Stimulated activated CD8-positive, alpha-beta memory T cell treated with anti-CD3 and anti-CD28 coated beads, Interleukin-4, amount 100 ng/mL, for 48 hours (primary cell): ENCODE data around the gene ALMS1.
"Not testable (repeated sequence)": the region's sequence is repeated elsewhere in the genome, so short reads cannot be mapped to it uniquely, and the experiment has no call there.

Experiments
- DNase-seq: peaks from one replicate; pipeline ENCODE4 v3.0.0-alpha.2; 2020

ALMS1 gene

DNA sequence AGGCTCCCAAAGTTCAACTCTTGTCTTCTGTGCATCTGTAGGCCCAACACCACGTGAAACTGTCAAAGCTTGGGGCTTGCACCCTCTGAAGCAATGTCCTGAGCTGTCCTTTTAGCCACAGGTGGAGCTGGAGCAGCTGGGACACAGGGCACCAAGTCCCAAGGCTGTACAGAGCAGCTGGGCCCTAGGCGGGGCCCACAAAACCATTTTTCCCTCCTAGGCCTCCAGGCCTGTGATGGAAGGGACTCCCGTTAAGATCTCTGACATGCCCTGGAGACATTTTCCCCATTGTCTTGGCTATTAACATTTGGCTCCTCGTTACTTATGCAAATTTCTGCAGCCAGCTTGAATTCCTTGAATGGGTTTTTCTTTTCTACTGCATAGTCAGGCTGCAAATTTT is 145.1 kb downstream of the ALMS1 start:
- DNase-seq: not testable (repeated sequence)

DNA sequence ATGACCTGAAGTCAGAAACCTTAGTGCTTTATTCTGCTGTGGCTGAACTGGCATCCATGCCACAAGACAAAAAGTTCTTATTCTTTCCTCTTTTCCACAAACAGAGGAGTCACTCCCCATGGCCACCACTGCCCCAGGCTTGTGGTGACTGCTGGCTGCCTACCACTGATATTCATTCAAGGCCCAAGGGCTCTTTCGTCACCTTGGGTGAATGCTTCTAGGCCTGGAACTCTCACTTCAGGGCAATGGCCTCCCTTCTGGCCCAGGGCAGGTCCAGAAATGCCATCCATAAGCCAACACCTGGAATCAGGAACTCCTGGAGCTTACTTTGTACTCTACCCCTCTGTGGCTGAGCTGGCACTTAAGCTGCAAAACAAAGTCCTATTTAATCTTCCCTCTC is 146.7 kb downstream of the ALMS1 start:
- DNase-seq: no peak

DNA sequence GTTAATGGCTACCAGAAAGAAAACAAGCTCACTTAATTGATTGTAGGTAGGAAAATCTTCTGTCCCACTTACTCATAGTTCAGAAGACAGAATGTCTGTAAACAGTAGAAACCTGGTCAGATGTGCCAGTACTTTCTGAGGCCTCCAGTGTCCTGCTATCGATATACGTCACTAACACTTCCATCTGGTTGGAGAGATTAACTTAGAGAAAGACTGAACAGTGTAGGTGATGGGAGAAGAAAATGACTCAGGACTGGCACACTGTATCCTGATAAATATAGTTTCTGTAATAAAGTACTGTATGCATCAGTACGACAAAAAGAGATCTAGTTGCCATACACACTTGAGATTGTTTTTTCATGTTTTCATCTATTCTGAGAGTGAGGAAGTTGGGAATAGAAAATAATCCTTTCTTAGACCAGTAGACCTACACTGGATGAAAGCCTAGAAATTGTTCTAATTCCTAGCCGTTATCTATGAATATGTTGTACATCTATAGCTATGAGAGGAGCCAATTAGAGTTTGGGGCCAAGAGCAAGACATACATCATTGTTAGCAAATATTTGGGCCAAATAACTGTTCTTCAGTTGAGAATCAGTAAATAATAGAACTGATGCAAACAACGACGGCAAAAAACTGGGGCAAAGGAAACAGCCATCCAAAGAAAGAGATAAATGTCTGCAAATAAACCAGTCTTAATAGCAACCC is 150.7 kb downstream of the ALMS1 start:
- no peak for DNase-seq

DNA sequence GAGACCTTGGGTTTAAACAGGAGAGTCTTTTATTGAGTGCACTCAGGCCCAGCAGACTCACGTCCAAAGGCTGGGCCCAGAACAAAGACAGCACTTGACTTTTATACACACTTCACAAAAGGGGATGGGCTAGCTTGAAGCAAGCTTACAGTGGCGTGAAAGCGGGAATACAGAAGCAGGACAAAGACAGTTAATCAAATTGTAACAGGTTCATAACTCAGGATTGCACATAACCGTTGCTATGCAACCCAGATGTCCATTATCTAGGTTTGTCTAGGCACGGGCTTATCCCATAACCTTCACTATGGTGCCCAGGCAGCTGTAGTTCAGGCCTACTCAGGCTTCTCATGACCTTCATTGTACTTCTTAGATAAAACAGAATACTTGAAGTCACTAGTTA is 175.2 kb downstream of the ALMS1 start:
- DNase-seq: not testable (repeated sequence)

DNA sequence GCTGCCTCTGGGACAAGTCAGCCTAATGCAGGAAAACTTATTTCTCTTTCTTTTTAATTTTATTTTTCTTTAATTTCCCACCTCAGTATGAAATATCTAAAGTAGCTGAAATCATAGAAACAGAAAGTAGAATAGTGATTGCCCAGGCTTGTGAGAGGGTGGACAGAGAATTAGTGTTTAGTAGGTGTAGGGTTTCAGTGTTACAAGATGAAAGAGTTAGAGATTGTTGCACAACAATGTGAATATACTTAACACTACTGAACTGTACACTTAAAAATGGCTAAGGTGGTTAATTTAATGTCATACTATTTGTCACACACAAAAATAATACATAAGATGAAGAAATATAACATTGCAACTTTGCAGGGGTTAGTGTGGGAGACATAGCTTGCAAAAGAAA is 175.8 kb downstream of the ALMS1 start:
- DNase-seq: no peak

DNA sequence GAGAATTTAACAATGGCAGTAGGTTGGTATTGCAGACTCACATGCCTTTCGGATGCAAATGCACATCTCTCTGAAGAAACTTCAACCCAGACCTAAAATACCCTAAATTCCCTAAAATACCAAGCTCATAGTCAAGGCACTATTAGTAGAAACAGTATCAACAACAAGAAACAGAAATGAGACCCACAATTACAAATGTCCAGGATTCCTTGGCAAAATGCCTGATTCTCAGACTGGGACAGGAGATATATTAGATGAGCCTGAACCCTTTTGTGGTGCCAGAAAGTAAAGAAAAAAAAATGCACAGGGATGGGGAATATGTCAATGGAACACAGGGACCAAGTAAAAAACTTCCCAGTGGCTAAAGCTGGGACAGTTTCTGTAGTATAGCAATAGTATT is 179.3 kb downstream of the ALMS1 start:
- no peak for DNase-seq

DNA sequence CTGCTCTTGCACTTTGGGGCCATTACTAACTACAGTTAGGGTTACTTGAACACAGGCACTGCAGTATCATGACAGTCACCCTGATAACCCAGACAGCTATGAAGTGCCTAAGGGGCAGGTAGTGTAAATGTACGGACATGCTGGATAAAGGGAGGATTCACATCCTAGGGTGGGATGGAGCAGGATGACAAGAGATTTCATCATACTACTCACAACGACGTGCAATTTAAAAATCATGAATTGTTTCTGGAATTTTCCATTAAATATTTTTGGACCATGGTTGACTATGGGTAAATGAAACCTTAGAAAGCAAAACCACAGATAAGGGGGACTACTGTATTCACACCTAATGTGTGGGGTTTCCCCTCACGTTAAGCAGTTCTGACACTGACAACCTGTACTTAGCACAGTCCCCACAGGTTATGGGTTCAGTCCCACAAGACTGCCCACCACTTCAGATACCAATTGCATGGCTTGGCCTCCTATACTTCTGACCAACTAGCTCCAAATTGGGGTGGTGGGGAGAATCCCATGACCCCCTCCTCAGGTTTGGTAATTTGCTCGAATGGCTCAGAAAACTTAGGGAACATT is 180.7 kb downstream of the ALMS1 start:
- no peak for DNase-seq

DNA sequence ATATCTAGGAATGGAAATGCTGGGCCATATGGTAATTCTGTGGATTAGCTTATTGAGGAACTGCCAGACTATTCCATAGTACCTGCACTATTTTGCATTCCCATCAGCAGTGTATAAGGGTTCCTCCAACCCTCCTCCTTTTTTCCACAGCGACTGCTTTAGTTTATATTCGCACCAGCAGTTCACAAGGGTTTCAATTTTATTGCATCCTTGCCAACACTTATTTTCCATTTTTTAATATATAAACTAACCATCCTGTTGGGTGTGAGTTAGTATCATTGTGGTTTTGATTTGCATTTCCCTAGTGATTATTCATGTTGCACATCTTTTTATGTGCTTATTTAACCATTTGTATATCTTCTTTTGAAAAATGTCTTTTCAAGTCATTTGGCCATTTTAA is 189.6 kb downstream of the ALMS1 start:
- DNase-seq: no peak

DNA sequence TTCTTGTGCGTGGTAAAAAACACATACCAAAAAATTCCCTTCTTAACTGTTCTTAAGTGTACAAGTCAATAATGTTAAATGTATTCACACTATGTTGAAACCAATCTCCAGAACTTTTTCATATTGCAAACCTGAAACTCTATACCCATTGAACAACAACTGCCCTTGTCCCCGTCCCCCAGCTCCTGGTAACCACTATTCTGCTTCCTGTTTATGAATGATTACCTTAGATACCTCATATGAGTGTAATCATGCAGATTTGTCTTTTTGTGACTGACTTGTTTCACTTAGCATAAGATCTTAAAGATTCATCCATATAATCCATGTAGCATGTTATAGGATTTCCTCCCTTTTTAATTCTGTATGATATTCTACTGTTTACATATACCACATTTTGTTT is 196.7 kb downstream of the ALMS1 start:
- no peak for DNase-seq

DNA sequence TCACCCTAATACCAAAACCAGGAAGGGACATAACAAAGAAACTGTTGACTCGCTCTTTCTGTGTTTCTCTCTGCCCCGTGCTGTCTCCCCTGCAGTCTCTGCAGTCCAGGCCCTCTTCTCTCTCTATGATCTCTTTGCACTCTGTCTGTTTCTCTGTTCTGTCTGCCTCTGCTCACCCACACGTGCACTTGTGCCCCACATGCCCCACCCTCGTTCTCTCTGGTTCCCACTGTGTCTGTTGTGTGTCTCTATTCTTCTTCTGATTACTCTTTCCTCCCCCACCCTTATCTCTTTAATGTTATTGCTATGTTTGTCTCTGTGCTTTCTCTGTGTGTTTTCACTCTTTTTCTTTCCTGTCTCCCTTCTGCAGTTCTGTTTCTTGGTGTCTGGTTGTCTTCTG is 202.5 kb downstream of the ALMS1 start:
- DNase-seq: no peak

DNA sequence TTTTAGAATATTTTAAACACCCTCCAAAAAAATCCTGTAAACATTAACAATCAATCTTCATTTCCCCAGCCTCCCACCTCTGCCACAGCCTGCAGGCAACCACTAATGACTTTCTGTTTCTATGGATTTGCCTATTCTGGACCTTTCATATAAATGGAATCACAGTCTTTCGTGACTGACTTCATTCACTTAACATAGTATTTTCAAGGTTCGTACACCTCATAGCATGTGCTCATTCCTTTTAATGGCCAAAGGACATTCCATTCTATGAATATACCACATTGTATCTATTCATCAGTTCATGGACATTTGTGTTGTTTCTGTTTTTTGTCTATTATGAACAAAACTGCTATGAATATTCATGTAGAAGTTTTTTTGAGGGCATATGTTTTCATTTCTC is 208.0 kb downstream of the ALMS1 start:
- DNase-seq: no peak

DNA sequence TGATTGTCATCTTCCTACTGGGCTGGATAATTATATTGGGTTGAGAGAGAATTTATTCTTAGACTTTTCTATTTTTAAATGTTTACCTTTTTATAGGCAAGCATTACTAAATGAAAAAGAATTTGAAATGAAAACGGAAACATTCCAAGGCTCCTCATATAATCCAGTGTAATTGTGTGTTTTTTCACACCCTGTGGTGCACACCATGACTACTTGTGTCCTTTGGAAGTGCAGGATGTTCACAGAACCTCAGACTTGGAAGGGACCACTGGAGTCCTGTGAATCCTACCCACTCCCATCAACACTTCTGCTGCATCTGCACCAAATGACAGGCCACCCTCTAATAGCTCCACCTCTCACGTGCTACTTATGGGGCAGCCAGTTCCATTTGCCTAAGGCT is 208.6 kb downstream of the ALMS1 start:
- DNase-seq: no peak

DNA sequence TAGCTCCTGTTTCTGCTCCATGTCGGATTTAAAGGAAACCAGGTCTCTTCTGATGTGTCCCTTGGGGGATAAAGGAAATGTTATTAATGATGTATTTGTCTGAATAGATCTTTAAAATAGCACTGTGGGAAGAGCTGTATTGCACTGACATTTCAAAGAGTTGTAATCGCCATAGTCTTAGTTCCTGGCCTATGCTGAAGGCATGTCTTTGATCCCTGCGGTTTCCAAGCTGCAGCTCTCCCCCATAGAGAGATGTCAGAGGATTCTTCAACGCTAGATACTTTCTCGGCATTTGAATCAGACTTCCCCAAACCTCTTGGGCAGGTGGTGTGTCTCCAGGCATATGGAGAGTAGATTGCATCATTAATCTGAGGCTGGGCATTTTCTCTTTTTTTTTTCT is 216.1 kb downstream of the ALMS1 start:
- DNase-seq: no peak

DNA sequence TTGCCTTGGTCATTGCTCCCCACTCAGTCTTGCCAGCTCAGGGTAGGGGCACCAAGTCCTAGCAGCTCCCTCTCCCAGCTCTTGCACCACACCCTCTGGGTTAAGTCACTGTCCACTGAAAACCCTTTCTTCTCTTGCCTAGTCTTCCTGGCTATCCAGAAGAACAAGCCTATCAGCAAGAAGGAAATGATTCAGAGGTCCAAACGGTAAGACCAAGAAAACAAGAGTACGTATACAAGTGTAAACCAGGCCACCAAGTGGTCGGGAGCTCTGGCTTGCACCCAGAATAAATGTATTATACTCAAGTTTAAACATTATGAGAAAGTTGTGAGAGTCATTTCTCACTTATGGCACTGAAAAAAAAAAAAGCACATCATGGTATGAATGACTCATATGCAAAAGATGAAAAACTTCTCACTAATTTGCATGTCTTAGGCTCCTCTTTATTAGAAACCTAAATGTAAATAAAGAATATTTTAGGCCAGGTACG is 217.5 kb downstream of the ALMS1 start:
- not testable (repeated sequence) for DNase-seq

DNA sequence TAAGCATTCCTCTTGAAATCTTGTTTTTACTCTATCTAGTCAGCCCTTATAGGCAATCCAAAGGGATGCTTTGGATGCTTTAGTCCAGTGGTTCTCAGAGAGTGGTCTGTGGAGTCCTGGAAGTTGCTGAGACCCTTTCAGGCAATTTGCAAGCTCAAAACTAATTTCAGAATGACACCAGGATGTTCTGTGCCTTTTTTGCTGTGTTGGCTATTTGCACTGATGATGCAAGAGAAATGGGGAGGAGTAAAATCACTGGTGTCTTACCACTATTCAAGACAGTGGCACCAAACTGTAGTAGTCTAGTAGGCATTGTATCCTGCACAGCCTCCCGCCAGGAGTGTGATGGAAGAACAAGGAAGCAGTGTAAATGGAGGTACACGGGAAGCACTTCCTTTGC is 219.0 kb downstream of the ALMS1 start:
- DNase-seq: not testable (repeated sequence)

DNA sequence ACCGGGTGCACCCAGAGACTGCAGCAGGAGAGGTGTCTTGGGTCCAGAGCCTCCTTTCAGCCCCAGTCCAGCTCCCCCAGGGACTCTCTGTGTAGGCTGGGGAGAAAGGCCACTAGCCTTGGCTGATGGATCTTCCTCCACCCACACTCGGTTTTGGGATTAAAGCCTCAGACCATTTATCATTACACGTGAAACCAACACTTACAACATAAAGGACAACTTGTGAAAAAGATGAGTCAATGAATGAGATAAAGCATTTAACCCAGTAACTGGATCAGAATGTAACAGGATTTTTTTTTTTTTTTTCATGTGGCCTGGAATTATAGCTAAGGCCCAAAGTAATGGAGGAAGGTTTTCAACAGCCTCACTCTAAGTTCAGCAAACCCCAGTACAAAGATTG is 224.5 kb downstream of the ALMS1 start:
- DNase-seq: no peak

DNA sequence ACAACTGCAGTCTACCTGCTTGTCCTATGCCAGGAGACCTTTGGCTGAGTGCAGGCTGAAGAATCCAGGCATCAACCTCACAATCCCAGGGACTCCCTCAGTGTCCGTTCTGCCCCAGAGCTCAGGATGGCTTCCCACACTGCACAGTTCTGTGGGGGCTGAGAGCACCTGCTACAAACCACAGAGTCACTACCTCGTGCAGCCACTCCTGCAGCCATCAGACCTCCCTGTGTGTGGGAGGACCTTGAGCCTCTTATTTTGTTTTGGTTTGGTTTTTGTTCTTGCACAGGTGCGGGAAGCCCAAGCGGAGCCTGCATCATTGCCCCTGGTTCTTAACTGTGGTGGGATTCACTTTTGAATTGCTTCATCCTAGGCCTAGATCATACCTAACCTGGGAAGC is 225.6 kb downstream of the ALMS1 start:
- DNase-seq: no peak

DNA sequence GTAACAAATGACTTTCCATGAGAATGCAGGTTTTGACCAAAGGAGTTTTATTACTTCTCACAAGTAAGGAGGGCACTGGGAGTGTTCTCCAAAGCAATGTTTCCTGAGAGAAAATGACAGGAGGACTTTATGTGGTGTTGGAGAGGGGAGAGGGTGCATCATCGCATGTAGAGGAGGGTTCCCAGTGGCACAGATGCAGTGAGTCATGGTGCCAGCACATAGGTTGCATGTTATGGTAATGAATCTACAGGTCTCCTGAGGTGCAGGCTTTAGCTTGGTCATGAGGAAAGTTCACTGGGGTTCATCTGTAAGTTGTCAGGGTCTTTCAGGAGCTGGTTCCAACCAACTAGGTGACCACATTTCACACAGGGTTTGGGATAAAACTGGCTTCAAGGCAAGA is 226.2 kb downstream of the ALMS1 start:
- DNase-seq: no peak

DNA sequence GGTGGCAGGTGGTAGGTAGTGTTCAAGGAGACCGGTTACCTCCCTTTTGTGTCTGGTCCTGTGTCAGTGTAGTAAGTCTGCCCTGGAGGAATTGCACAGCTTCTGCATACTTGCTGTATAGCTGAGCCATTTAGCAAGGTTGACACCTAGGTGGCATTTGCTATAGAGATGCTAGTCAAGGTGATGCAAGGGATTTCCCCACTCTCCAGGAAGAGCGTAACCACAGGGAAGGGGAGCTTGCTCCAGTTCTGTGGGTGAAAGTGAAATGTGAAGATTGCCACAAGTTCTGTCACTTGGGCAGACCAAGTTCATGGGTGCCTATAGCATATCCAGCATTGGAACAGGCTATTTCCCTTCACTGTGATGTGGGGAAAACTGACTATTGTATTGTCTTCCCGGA is 228.5 kb downstream of the ALMS1 start:
- no peak for DNase-seq

DNA sequence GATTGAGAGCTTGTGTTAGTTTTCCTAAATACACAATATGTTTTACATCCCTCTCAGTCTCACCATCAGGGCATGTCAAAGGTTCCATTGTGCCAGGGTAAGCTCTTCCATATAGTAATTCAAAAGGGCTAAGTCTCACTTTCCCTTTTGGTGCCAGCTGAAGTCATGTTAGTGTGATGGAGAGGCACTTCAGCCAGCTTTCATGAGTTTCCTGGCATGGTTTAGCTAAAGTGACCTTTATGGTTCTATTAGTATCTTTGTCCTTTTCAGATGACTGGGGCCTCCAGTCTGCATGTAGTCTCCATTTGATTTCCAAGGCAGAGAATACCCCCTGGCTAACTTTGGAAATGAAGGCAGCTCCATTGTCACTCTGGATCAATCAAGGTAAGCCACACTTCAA is 229.4 kb downstream of the ALMS1 start:
- no peak for DNase-seq

DNA sequence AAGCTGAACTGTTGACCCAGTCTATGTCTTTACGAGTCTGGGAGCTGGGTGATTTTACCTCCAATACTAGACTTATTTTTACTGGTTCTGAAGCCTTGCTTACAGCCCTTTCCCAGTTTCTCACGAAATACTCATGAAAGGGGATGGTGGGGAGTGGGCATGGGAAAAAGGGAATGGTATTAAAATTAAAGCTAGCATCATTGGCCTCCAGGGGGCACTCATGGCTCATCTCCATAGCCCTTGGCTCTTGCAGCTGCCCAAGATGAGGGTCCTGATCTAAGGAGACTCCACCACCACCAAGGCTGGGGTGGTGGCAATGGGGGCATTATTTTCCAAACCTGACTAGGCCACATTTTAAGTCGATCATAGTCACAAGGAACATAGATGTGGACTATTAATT is 234.3 kb downstream of the ALMS1 start:
- DNase-seq: not testable (repeated sequence)

DNA sequence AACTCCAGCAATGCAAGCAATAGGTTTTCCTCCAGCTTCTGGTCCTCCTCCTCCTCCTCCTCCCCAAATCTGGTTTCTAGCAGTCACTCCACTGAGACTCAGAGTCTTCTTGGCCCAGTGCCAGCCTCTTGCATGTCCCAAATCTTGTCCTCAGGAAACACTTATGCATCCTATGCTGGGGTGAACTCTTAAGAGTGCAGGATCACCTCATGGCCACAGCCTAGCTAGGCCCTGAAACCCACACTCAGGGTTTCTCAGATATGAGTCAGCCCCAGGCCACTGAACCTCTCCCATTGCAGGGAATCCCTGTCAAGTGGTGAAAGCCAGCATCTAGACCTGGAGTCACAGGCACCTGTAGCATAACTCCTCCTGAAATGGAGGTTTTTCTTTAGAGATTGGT is 238.4 kb downstream of the ALMS1 start:
- DNase-seq: not testable (repeated sequence)

DNA sequence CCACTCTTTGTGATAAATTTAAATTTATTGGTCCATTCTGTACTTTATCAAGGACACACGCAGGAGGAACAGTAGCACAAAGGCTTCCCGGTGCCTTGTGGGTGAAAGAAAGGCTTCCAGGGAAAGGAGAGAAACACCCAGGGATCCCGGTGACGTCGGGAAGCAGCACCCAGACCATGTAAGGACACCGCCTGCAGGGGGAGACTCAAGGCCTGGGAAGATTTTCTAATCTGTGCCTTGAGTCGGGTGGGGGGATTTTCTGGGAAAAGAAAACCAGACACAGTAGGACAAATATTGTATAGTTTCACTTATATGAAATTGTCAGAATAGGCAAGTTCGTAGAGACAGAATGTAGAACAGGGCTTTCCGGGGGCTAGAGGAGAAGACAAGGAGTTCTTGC is 239.0 kb downstream of the ALMS1 start:
- not testable (repeated sequence) for DNase-seq

DNA sequence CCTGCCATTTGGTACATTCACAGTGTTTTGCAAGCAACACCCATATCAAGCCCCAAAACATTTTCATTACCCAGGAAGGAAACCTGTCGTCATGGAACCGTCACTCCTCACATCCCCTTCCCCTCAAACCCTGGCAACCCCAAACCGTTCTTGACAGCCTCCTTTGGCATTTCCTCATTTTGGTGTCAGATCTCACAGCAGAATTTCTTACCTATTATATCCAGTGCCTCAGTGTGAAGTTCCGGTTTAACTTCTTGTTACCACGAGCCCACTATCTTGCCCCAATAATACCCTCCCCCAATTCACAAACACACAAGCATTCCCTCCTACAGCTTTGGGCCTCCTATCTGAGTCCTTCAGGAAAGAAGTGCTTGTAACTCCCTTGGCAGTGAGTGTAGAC is 240.6 kb downstream of the ALMS1 start:
- not testable (repeated sequence) for DNase-seq

DNA sequence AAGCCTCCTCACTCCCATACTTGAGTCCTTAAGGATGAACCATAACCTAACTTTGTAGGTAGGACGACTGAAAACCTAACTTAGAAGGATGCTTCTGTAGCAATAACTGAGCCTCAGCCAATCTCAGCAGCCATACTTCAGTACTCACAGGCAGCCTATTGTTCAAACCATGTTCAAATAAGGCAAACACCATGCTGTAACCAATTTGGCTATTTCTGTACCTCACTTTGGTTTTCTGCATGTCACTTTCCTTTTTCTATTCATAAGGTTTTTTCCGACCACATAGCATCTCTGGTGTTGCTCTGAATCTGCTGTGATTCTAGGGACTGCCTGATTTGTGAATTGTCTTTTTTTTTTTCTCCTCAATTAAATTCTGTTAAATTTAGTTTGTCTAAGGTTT is 242.9 kb downstream of the ALMS1 start:
- not testable (repeated sequence) for DNase-seq
